A549 (cell line): ENCODE measurements around the gene UGT1A3. TPM values are rescaled to one million over a fixed set of nuclear protein-coding genes. Genes with fewer than 3 reads are reported as not detected.

Experiments used
- ATAC-seq, 2 experiments: fragments of 200-7000 bp in 1 of 2; fragments of >200 bp in 1 of 2; cut with Nextera tagmentation in 1 of 2; cut with Tn5 transposase in 1 of 2; 3 replicates each; pipeline versions ENCODE4 v1.8.0 to v1.9.1; 2018 to 2020; ENCODE audit warnings: mild to moderate bottlenecking in 1 of 2, moderate library complexity in 1 of 2
- CTCF ChIA-PET: fragments of 300-600 bp; sonication (Branson Sonifier 250); formaldehyde crosslinking; extraction: SDS; loops from one replicate; lab custom pipeline; 2021; ENCODE audit warnings: antibody characterized with exemption, inconsistent platforms; lab: Yijun Ruan, JAX
- POLR2A ChIA-PET: fragments of 350-600 bp; formaldehyde crosslinking; extraction: SDS; loops from one replicate; lab custom pipeline; 2021; ENCODE audit warnings: antibody characterized with exemption, inconsistent platforms; lab: Yijun Ruan, JAX
- DNase-seq, 2 experiments: peaks; one replicate each; pipeline versions ENCODE4 v3.0.0 to v3.0.0-alpha.2; 2011 to 2016; ENCODE audit warnings: low read depth in 1 of 2, low spot score in 1 of 2
- FAIRE-seq: peaks from 2 replicates; lab custom pipeline; 2011; peaks lifted over from hg19 to GRCh38; lab: Jason Lieb, UNC
- H3K27ac ChIP-seq, 2 experiments: fragments of >200 bp; sonication (Bioruptor Twin); formaldehyde crosslinking; 3 replicates each; pipeline ENCODE4 v1.5.1; 2016 to 2017
- H3K4me1 ChIP-seq: fragments of >200 bp; sonication (Bioruptor Twin); formaldehyde crosslinking; 3 replicates; pipeline ENCODE4 v1.6.1; 2016
- H3K4me2 ChIP-seq: fragments of >200 bp; sonication (Bioruptor Twin); formaldehyde crosslinking; 3 replicates; pipeline ENCODE4 v1.6.1; 2016
- H3K4me3 ChIP-seq: fragments of >200 bp; sonication (Bioruptor Twin); formaldehyde crosslinking; 3 replicates; pipeline ENCODE4 v1.5.1; 2016
- H3K9me3 ChIP-seq: fragments of >200 bp; sonication (Bioruptor Twin); formaldehyde crosslinking; 3 replicates; pipeline ENCODE4 v1.6.1; 2016
- CBX2 ChIP-seq: fragments of 200-600 bp; sonication (generic); IDR thresholded peaks from 2 replicates; pipeline ENCODE4 v1.6.1; 2016; ENCODE audit warnings: low read depth, mild to moderate bottlenecking, borderline replicate concordance
- CBX8 ChIP-seq: fragments of 200-600 bp; sonication (generic); IDR thresholded peaks from 2 replicates; pipeline ENCODE4 v1.6.1; 2016
- FOSL2 ChIP-seq, 2 experiments: fragments of 450-650 bp in 1 of 2; fragments of >200 bp in 1 of 2; sonication (Bioruptor Twin) in 1 of 2; formaldehyde crosslinking; IDR thresholded peaks; 2 replicates each; pipeline versions ENCODE4 v1.5.0 to v1.6.1; 2016 to 2020; ENCODE audit warnings: mild to moderate bottlenecking in 1 of 2, moderate library complexity in 1 of 2
- HOXB5 ChIP-seq: fragments of 250-450 bp; sonication (Bioruptor Pico); IDR thresholded peaks from 2 replicates; pipeline ENCODE4 v1.5.0; 2020; ENCODE audit warnings: mild to moderate bottlenecking, moderate library complexity
- KDM1A ChIP-seq: fragments of 200-600 bp; sonication (generic); IDR thresholded peaks from 2 replicates; pipeline ENCODE4 v1.6.1; 2016; ENCODE audit warnings: low read depth, mild to moderate bottlenecking
- MAFK ChIP-seq: fragments of 450-650 bp; IDR thresholded peaks from 2 replicates; pipeline ENCODE4 v1.6.1; 2014; ENCODE audit not compliant: partially characterized antibody
- NFE2L2 ChIP-seq: fragments of 150-350 bp; conservative IDR thresholded peaks from 2 replicates; pipeline ENCODE4 v1.6.1; 2014; ENCODE audit warnings: low read length
- PHF8 ChIP-seq: fragments of 200-600 bp; sonication (generic); IDR thresholded peaks from 2 replicates; pipeline ENCODE4 v1.6.1; 2016; ENCODE audit warnings: low read depth, mild to moderate bottlenecking, antibody characterized with exemption, moderate library complexity, borderline replicate concordance
- POLR2A ChIP-seq: IDR thresholded peaks from 2 replicates; pipeline ENCODE4 v1.6.1; 2012; ENCODE audit warnings: mild to moderate bottlenecking, low read length
- SMC3 ChIP-seq: fragments of >200 bp; sonication (Bioruptor Twin); formaldehyde crosslinking; IDR thresholded peaks from 3 replicates; pipeline ENCODE4 v1.6.1; 2018; ENCODE audit warnings: inconsistent platforms
- SREBF2 ChIP-seq: fragments of 450-650 bp; IDR thresholded peaks from 2 replicates; pipeline ENCODE4 v1.6.1; 2014; ENCODE audit warnings: mild to moderate bottlenecking, moderate library complexity
- TFCP2L1 ChIP-seq: fragments of 250-450 bp; sonication (Bioruptor Pico); IDR thresholded peaks from 2 replicates; pipeline ENCODE4 v1.5.0; 2021; ENCODE audit warnings: mild to moderate bottlenecking
- TP53 ChIP-seq: fragments of 250-450 bp; sonication (Bioruptor Pico); IDR thresholded peaks from 2 replicates; pipeline ENCODE4 v1.5.0; 2021; ENCODE audit warnings: mild to moderate bottlenecking, moderate library complexity
- ZFP36 ChIP-seq: fragments of 450-650 bp; IDR thresholded peaks from 2 replicates; pipeline ENCODE4 v1.6.1; 2014; ENCODE audit warnings: borderline replicate concordance; ENCODE audit not compliant: partially characterized antibody
- ZSCAN20 ChIP-seq: fragments of 250-450 bp; sonication (Bioruptor Pico); IDR thresholded peaks from 2 replicates; pipeline ENCODE4 v1.8.0; 2022; ENCODE audit warnings: mild to moderate bottlenecking, moderate library complexity
- WGBS: methylation state at CpG from one replicate; pipeline ENCODE4 v1.1.6; 2017; ENCODE audit errors: missing lambda C conversion rate; 5-methylcytosine and 5-hydroxymethylcytosine counted together
- polyA plus RNA-seq, 4 experiments: library from polyadenylated mRNA; depleted of rRNA in 3 of 4; stranded (reverse); fragments of >200 nt; fragmentation: RNase III in 1 of 4; extraction: RNeasy Plus Mini Kit Qiagen cat#74134 plus additional on column Dnase treatment in 1 of 4; gene quantifications; 2 replicates in 3 of 4; 3 replicates in 1 of 4; pipeline ENCODE4 v1.2.3, GENCODE V29; 2011 to 2017
- TF ChIP-seq, protein P1 (sequence below): fragments of 150-350 bp; IDR thresholded peaks from 2 replicates; pipeline ENCODE4 v1.6.1; 2014; ENCODE audit warnings: low read depth, mild to moderate bottlenecking, low read length
- TF ChIP-seq, protein P2 (sequence below): IDR thresholded peaks from 2 replicates; pipeline ENCODE4 v1.6.1; 2012
- TF ChIP-seq, protein P3 (sequence below): fragments of 250-450 bp; sonication (Bioruptor Pico); IDR thresholded peaks from 2 replicates; pipeline ENCODE4 v1.5.0; 2020; ENCODE audit warnings: low read depth, mild to moderate bottlenecking, moderate library complexity
- TF ChIP-seq, protein P4 (sequence below): fragments of 200-600 bp; sonication (generic); IDR thresholded peaks from 2 replicates; pipeline ENCODE4 v1.6.1; 2016; ENCODE audit warnings: antibody characterized with exemption, mild to moderate bottlenecking, moderate library complexity
- TF ChIP-seq, protein P5 (sequence below): IDR thresholded peaks from 2 replicates; pipeline ENCODE4 v1.6.1; 2012; ENCODE audit warnings: low read depth, borderline replicate concordance

Gene UGT1A3
- polyA plus RNA-seq, 2 of the 4 experiments (the other 2 are of a cell fraction): 0.23 to 0.39 TPM

DNA sequence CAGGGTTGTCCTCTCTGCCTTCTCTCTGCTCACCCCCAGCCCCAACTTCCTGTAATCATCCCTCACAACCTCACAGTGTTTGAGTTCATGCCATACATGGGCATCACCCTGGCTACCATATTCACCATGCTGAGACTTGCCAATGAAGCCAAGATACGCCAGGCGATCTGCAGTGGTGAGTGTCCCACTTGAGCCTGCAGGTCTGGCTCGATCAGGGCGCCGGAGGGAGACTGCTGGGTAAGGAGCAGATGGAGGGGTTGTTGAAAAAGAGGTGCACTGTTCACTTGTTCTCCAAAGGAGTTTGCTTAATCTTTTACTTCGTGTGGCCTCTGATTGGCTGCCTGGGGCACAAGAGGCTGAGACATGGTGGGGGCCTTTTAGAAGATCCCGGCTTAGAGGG is 63.9 kb downstream of the UGT1A3 start:
- TF ChIP-seq CBX2 (no peak), TP53 (CRISPR knock-in tag) (no peak), NFE2L2 (no peak), PHF8 (no peak), TFCP2L1 (no peak), FOSL2 (IDR thresholded peaks at IDR 0.05) (no peak), FOSL2 (CRISPR knock-in tag; IDR thresholded peaks at IDR 0.05) (no peak), SREBF2 (no peak), ZFP36 (no peak), POLR2A (no peak), SMC3 (no peak)
- TF ChIP-seq, protein P1, sequence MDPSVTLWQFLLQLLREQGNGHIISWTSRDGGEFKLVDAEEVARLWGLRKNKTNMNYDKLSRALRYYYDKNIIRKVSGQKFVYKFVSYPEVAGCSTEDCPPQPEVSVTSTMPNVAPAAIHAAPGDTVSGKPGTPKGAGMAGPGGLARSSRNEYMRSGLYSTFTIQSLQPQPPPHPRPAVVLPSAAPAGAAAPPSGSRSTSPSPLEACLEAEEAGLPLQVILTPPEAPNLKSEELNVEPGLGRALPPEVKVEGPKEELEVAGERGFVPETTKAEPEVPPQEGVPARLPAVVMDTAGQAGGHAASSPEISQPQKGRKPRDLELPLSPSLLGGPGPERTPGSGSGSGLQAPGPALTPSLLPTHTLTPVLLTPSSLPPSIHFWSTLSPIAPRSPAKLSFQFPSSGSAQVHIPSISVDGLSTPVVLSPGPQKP: no peak
- TF ChIP-seq, protein P2, sequence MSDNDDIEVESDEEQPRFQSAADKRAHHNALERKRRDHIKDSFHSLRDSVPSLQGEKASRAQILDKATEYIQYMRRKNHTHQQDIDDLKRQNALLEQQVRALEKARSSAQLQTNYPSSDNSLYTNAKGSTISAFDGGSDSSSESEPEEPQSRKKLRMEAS: no peak
- TF ChIP-seq, protein P3, sequence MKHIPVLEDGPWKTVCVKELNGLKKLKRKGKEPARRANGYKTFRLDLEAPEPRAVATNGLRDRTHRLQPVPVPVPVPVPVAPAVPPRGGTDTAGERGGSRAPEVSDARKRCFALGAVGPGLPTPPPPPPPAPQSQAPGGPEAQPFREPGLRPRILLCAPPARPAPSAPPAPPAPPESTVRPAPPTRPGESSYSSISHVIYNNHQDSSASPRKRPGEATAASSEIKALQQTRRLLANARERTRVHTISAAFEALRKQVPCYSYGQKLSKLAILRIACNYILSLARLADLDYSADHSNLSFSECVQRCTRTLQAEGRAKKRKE (CRISPR knock-in tag): no peak
- no peak for DNase-seq
- Histone ChIP-seq H3K4me2 (no peak overlapping the region), H3K4me3 (no peak overlapping the region), H3K27ac (peak overlapping the region in 1 of 2 experiments; percentile 13; a peak in 2 of 6 replicates), H3K9me3 (no peaks in the 10 kb centered on the region), H3K4me1 (no peaks in the 10 kb centered on the region)
- FAIRE-seq: no peak
- CTCF ChIA-PET: no interaction called here
- POLR2A ChIA-PET: no interaction called here
- ATAC-seq: no peak
- 91% methylated on average over 7 of the region's 7 CpGs for WGBS

DNA sequence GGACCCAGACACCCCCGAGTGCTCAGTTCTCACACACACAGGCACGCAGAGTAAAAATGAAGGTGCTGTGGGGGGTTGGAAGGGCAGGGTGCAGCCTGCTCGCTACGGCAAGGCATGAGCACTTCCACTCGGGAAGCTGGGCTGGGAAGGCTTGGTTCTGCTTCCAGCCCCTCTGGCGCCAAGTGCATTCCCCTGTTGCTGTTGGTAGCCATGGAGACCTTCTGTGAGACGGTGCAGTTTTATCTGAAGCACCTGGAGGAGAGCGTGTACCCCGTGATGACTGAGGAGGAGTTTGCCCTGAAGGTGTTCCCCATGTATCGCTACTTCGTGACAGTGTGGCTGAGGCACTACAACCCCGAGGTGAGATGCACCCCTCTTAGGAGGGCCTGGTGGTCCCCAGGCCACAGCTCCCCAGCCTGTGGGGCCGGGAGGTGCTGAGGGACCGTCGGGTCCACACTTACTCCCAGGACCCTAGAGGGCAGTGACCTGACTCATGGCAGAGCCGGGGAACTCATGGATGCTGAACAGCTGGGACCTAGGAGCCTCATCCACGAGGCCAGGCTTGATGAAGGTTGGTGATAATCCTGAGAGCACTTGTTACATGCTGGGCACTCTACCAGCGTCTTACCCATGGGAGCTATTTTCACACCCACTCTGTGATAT is 64.8 kb downstream of the UGT1A3 start:
- ChIA-PET POLR2A (no interaction called here), CTCF (interaction anchor here (0.5 to 1.6 kb wide), 3 partner anchors 23 to 44 kb away, joined by 3 read pairs; no protein-coding TSS in a partner anchor)
- Histone ChIP-seq H3K4me2 (no peak overlapping the region), H3K4me3 (no peak overlapping the region), H3K4me1 (no peaks in the 10 kb centered on the region), H3K27ac (peak overlapping the region in 1 of 2 experiments; percentile 13; a peak in 2 of 6 replicates), H3K9me3 (no peaks in the 10 kb centered on the region)
- no peak for ATAC-seq
- TF ChIP-seq, protein P4, sequence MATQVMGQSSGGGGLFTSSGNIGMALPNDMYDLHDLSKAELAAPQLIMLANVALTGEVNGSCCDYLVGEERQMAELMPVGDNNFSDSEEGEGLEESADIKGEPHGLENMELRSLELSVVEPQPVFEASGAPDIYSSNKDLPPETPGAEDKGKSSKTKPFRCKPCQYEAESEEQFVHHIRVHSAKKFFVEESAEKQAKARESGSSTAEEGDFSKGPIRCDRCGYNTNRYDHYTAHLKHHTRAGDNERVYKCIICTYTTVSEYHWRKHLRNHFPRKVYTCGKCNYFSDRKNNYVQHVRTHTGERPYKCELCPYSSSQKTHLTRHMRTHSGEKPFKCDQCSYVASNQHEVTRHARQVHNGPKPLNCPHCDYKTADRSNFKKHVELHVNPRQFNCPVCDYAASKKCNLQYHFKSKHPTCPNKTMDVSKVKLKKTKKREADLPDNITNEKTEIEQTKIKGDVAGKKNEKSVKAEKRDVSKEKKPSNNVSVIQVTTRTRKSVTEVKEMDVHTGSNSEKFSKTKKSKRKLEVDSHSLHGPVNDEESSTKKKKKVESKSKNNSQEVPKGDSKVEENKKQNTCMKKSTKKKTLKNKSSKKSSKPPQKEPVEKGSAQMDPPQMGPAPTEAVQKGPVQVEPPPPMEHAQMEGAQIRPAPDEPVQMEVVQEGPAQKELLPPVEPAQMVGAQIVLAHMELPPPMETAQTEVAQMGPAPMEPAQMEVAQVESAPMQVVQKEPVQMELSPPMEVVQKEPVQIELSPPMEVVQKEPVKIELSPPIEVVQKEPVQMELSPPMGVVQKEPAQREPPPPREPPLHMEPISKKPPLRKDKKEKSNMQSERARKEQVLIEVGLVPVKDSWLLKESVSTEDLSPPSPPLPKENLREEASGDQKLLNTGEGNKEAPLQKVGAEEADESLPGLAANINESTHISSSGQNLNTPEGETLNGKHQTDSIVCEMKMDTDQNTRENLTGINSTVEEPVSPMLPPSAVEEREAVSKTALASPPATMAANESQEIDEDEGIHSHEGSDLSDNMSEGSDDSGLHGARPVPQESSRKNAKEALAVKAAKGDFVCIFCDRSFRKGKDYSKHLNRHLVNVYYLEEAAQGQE: no peak
- TF ChIP-seq KDM1A: no peak
- TF ChIP-seq HOXB5 (CRISPR knock-in tag): no peak
- no peak for TF ChIP-seq FOSL2 (IDR thresholded peaks at IDR 0.05)
- TF ChIP-seq FOSL2 (CRISPR knock-in tag; IDR thresholded peaks at IDR 0.05): no peak
- TF ChIP-seq ZSCAN20 (CRISPR knock-in tag): no peak
- TF ChIP-seq, protein P1: no peak
- TF ChIP-seq MAFK: no peak
- TF ChIP-seq CBX8: no peak
- TF ChIP-seq, protein P5, sequence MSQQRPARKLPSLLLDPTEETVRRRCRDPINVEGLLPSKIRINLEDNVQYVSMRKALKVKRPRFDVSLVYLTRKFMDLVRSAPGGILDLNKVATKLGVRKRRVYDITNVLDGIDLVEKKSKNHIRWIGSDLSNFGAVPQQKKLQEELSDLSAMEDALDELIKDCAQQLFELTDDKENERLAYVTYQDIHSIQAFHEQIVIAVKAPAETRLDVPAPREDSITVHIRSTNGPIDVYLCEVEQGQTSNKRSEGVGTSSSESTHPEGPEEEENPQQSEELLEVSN: no peak
- 83% methylated on average over 13 of the region's 18 CpGs for WGBS
- FAIRE-seq: no peak
- DNase-seq: no peak
